ENCODE data around the gene JPH3. TPM values are rescaled to one million over a fixed set of nuclear protein-coding genes. Genes with fewer than 3 reads are reported as not detected.

Gene JPH3
- total RNA-seq, 6 donors from 2014 or later: 0.24 TPM; not detected in 5

DNA sequence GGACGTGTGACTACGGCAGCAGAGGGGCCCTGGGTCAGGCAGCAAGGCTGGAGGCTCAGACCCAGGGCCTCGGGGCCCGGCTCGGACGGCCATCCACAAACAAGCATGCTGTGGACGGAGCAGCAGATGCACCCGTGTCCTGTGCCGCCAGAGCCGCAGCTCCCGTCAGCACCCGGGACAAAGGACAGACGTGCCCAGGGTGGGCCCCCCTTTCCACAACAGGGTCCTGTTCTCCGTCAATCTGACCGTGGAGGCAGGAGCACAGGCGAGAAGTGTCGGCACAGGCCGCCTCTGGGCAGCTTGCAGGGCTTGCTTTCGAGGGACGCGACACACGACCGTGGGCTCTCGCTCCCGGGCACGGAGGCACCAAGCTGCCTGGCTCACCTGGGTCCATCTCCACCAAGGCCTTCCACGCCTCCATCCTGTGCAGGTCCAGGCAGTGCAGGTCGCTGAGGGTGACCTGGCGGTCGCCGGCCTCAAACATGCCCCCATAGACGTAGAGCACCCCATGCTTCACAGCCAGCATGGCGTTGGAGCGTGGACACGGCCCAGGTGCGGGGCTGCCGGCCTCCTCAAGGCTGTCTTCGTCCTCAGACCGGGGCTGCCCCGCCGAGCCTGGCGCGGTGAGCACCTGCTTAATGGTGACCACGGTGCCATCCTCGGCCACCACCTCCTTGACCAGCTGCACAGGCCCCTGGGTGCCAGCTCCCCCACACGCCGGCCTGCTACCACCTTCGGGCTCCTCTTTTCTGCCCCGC is 106.8 kb downstream of the JPH3 start:
- TF ChIP-seq POLR2A (IDR thresholded peaks at IDR 0.05) (no peak), POLR2AphosphoS5 (IDR thresholded peaks at IDR 0.05) (no peak), EP300 (IDR thresholded peaks at IDR 0.05) (no peak)
- TF ChIP-seq, protein P1, sequence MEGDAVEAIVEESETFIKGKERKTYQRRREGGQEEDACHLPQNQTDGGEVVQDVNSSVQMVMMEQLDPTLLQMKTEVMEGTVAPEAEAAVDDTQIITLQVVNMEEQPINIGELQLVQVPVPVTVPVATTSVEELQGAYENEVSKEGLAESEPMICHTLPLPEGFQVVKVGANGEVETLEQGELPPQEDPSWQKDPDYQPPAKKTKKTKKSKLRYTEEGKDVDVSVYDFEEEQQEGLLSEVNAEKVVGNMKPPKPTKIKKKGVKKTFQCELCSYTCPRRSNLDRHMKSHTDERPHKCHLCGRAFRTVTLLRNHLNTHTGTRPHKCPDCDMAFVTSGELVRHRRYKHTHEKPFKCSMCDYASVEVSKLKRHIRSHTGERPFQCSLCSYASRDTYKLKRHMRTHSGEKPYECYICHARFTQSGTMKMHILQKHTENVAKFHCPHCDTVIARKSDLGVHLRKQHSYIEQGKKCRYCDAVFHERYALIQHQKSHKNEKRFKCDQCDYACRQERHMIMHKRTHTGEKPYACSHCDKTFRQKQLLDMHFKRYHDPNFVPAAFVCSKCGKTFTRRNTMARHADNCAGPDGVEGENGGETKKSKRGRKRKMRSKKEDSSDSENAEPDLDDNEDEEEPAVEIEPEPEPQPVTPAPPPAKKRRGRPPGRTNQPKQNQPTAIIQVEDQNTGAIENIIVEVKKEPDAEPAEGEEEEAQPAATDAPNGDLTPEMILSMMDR (IDR thresholded peaks at IDR 0.05): no peak
- Histone ChIP-seq H3K9me3 (no peaks in the 10 kb centered on the region), H3K27ac (no peak overlapping the region), H3K27me3 (no peaks in the 10 kb centered on the region), H3K36me3 (peaks cover 6 to 74% (median 49%) of the 10 kb centered on the region in 4 donors), H3K4me3 (no peak overlapping the region), H3K4me1 (peaks cover 0 to 10% (median 1%) of the 10 kb centered on the region in 4 donors)
- ATAC-seq (ENCODE audit: low FRiP score in 2 of 2) (no peak), DNase-seq (peak in 1 of 2 donors; percentile 84)
- 94 to 99% methylated on average over 26 to 48 of the region's 49 CpGs for WGBS, 2 donors

DNA sequence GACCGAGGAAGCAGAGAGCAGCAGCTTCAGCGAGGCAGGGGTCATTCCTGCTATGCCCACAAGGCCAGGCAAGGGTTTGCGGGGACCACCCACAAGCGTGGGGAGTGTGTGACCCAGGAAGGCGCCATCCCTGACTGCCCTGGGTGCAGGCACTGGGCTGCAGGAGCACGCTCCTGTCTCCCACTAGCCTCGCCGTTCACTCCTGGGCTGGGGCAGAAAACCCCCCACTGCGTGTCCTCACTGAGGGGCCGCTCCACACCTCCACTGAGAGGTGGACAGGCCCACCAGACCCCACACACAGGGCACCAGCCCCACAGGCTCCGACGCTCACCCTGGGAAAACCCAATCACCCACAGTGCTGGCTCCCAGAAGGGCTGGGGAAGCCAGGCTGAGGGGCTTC is 107.4 kb downstream of the JPH3 start:
- H3K36me3 ChIP-seq: peaks cover 6 to 80% (median 51%) of the 10 kb centered on the region in 4 donors
- H3K27me3 ChIP-seq: no peaks in the 10 kb centered on the region
- TF ChIP-seq POLR2A (IDR thresholded peaks at IDR 0.05): no peak
- TF ChIP-seq POLR2AphosphoS5 (IDR thresholded peaks at IDR 0.05): no peak
- TF ChIP-seq, protein P1 (IDR thresholded peaks at IDR 0.05): no peak
- no peak for TF ChIP-seq EP300 (IDR thresholded peaks at IDR 0.05)
- H3K27ac ChIP-seq: no peak overlapping the region
- ATAC-seq (ENCODE audit: low FRiP score in 2 of 2): no peak
- WGBS, 2 donors: 95 to 98% methylated on average over 7 to 10 of the region's 12 CpGs
- peak in 1 of 2 donors; percentile 39 for DNase-seq
- no peak overlapping the region for H3K4me3 ChIP-seq
- no peaks in the 10 kb centered on the region for H3K9me3 ChIP-seq
- peaks cover 0 to 10% (median 1%) of the 10 kb centered on the region in 4 donors for H3K4me1 ChIP-seq

DNA sequence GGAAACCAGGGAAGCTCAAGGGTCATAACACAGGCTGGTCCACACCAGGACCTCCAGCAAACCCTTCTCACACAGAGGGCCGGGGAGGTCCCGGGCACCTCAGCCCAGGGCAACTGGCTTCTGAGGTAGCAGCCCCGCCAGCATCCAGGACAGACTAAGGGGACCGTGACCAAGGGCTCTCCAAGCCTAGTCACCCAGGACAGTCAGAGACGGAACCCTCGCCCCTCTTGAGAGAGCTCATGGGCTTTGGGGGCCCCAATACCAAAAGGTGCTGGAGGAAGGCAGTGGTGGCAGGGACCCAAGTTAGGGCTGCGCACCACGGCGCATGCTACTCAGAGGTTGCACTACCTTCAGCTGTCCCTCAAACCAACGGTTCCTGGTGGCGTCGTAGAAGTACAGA is 108.6 kb downstream of the JPH3 start:
- Histone ChIP-seq H3K27ac (no peak overlapping the region), H3K36me3 (peaks cover 6 to 84% (median 56%) of the 10 kb centered on the region in 4 donors), H3K4me3 (no peak overlapping the region), H3K27me3 (no peaks in the 10 kb centered on the region), H3K9me3 (no peaks in the 10 kb centered on the region), H3K4me1 (peaks cover 0 to 10% (median 1%) of the 10 kb centered on the region in 4 donors)
- no peak for ATAC-seq (ENCODE audit: low FRiP score in 2 of 2)
- DNase-seq: peak in 1 of 2 donors; percentile 57
- TF ChIP-seq POLR2A (IDR thresholded peaks at IDR 0.05) (no peak), POLR2AphosphoS5 (IDR thresholded peaks at IDR 0.05) (no peak), EP300 (IDR thresholded peaks at IDR 0.05) (no peak)
- TF ChIP-seq, protein P1 (IDR thresholded peaks at IDR 0.05): no peak
- WGBS, 2 donors: 86 to 92% methylated on average over 6 to 12 of the region's 12 CpGs

DNA sequence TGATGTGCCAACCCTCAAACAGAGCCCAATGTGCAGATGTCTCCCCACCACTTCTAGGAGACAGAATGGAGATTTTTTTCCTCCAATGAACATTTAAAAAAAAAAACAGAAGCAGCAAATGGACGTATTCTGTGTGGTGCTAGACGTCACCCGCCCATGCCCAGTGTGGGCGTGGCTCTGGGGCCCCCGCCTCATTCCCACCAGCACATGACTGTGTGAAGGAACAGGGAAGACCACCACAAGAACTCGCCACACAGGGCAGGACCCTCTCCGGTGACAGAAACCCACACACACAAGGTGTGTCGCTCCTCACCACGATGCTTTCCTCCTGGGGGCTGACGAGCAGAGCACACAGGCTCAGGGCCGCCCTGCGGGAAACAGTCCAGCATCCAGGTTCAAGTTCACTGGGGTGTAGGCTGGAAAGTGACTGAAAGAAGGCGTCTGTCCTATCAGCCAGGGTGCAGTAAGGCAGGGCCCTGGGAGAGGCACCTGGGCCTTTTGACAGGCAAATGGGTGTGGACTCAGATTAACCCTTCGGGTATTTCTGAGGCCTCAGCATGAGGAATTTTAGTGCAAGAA is 110.0 kb downstream of the JPH3 start:
- ATAC-seq (ENCODE audit: low FRiP score in 2 of 2) (no peak), DNase-seq (peak in 1 of 2 donors; percentile 69)
- TF ChIP-seq POLR2A (IDR thresholded peaks at IDR 0.05) (no peak), EP300 (IDR thresholded peaks at IDR 0.05) (no peak), POLR2AphosphoS5 (IDR thresholded peaks at IDR 0.05) (no peak)
- TF ChIP-seq, protein P1 (IDR thresholded peaks at IDR 0.05): no peak
- no peaks in the 10 kb centered on the region for H3K4me1 ChIP-seq
- H3K36me3 ChIP-seq: peaks cover 6 to 87% (median 54%) of the 10 kb centered on the region in 4 donors
- H3K4me3 ChIP-seq: no peak overlapping the region
- H3K9me3 ChIP-seq: no peaks in the 10 kb centered on the region
- H3K27me3 ChIP-seq: no peaks in the 10 kb centered on the region
- 87 to 92% methylated on average over 8 to 14 of the region's 14 CpGs for WGBS, 2 donors
- H3K27ac ChIP-seq: no peak overlapping the region
